HEK293 (cell line): ENCODE data around the gene CBX5.
A peak's percentile ranks its signal among the peaks of the same experiment; 100 is the strongest.

Source experiments
- CTCF ChIA-PET: fragments of 350-600 bp; formaldehyde crosslinking; extraction: SDS; loops from one replicate; lab custom pipeline; 2021; ENCODE audit warnings: antibody characterized with exemption; lab: Yijun Ruan, JAX
- POLR2A ChIA-PET: fragments of 300-600 bp; formaldehyde crosslinking; extraction: SDS; loops from one replicate; lab custom pipeline; 2020; ENCODE audit warnings: antibody characterized with exemption, inconsistent platforms; lab: Yijun Ruan, JAX
- H3K27ac ChIP-seq: fragments of 200-500 bp; sonication (Bioruptor generic); 2 replicates; pipeline ENCODE4 v1.5.1; 2014; ENCODE audit warnings: low read depth, low read length, control low read depth, inconsistent platforms; ENCODE audit errors: extremely low read depth
- H3K36me3 ChIP-seq, 2 experiments: fragments of 200-500 bp in 1 of 2; sonication (Bioruptor generic) in 1 of 2; 1 replicate in 1 of 2; 2 replicates in 1 of 2; pipeline ENCODE4 v1.5.1; 2014 to 2017; ENCODE audit warnings: inconsistent platforms in 2 of 2, low read length in 2 of 2; ENCODE audit not compliant: control insufficient read depth in 2 of 2, insufficient read depth in 1 of 2
- H3K4me1 ChIP-seq: fragments of 200-500 bp; sonication (Bioruptor generic); 2 replicates; pipeline ENCODE4 v1.5.1; 2014; ENCODE audit warnings: mild to moderate bottlenecking, low read length, inconsistent platforms; ENCODE audit not compliant: control insufficient read depth, insufficient read depth
- H3K4me3 ChIP-seq: 2 replicates; pipeline ENCODE4 v1.5.1; 2011; ENCODE audit warnings: low read depth, mild to moderate bottlenecking, control low read depth, low read length, moderate library complexity
- H3K9me3 ChIP-seq: fragments of 200-500 bp; sonication (Bioruptor generic); 2 replicates; pipeline ENCODE4 v1.5.1; 2014; ENCODE audit warnings: low read depth, low read length, inconsistent platforms; ENCODE audit not compliant: control insufficient read depth, insufficient read depth
- GFI1B ChIP-seq: fragments of 450-650 bp; formaldehyde crosslinking; IDR thresholded peaks from 2 replicates; pipeline ENCODE4 v1.5.1; 2016; ENCODE audit warnings: missing biosample characterization, missing genetic modification characterization
- GLI4 ChIP-seq: fragments of 450-650 bp; formaldehyde crosslinking; IDR thresholded peaks from 2 replicates; pipeline ENCODE4 v1.5.1; 2016; ENCODE audit warnings: missing biosample characterization, missing genetic modification characterization
- MZF1 ChIP-seq: fragments of 450-650 bp; formaldehyde crosslinking; IDR thresholded peaks from 2 replicates; pipeline ENCODE4 v1.5.1; 2017; ENCODE audit warnings: missing biosample characterization, missing genetic modification characterization, borderline replicate concordance
- OSR2 ChIP-seq: fragments of 450-650 bp; formaldehyde crosslinking; IDR thresholded peaks from 2 replicates; pipeline ENCODE4 v1.5.1; 2016; ENCODE audit warnings: missing biosample characterization, missing genetic modification characterization
- PRDM1 ChIP-seq: fragments of 450-650 bp; formaldehyde crosslinking; IDR thresholded peaks from 2 replicates; pipeline ENCODE4; 2016; ENCODE audit warnings: missing biosample characterization, missing genetic modification characterization
- SETDB1 ChIP-seq: IDR thresholded peaks from one replicate; pipeline ENCODE4 v1.6.1; 2017; ENCODE audit warnings: mild to moderate bottlenecking, low read length, moderate library complexity, mixed read lengths; ENCODE audit not compliant: insufficient read length
- YY1 ChIP-seq: fragments of 450-650 bp; formaldehyde crosslinking; IDR thresholded peaks from 2 replicates; pipeline ENCODE4 v1.5.1; 2018; ENCODE audit warnings: missing biosample characterization, missing genetic modification characterization
- ZBTB17 ChIP-seq: fragments of 450-650 bp; formaldehyde crosslinking; IDR thresholded peaks from 2 replicates; pipeline ENCODE4 v1.5.1; 2016; ENCODE audit warnings: missing biosample characterization, missing genetic modification characterization
- ZNF214 ChIP-seq: fragments of 450-650 bp; formaldehyde crosslinking; IDR thresholded peaks from 2 replicates; pipeline ENCODE4 v1.5.1; 2017; ENCODE audit warnings: missing biosample characterization, mild to moderate bottlenecking, missing genetic modification characterization, borderline replicate concordance
- ZNF266 ChIP-seq: fragments of 450-650 bp; formaldehyde crosslinking; IDR thresholded peaks from 2 replicates; pipeline ENCODE4 v1.5.1; 2016; ENCODE audit warnings: missing biosample characterization, missing genetic modification characterization, low read depth
- ZNF324 ChIP-seq: fragments of 450-650 bp; formaldehyde crosslinking; IDR thresholded peaks from 2 replicates; pipeline ENCODE4 v1.5.1; 2016; ENCODE audit warnings: missing biosample characterization, missing genetic modification characterization
- ZNF335 ChIP-seq: fragments of 450-650 bp; formaldehyde crosslinking; conservative IDR thresholded peaks from 2 replicates; pipeline ENCODE4 v1.5.1; 2016; ENCODE audit warnings: missing biosample characterization, missing genetic modification characterization
- ZNF529 ChIP-seq: fragments of 450-650 bp; formaldehyde crosslinking; IDR thresholded peaks from 2 replicates; pipeline ENCODE4 v1.5.1; 2017; ENCODE audit warnings: missing genetic modification characterization, missing biosample characterization; ENCODE audit not compliant: insufficient replicate concordance
- ZNF561 ChIP-seq: fragments of 450-650 bp; IDR thresholded peaks from 2 replicates; pipeline ENCODE4 v1.5.1; 2018; ENCODE audit warnings: missing biosample characterization, missing genetic modification characterization, borderline replicate concordance
- ZNF600 ChIP-seq: fragments of 450-650 bp; formaldehyde crosslinking; IDR thresholded peaks from 2 replicates; pipeline ENCODE4 v1.5.1; 2016; ENCODE audit warnings: missing biosample characterization, missing genetic modification characterization
- ZNF621 ChIP-seq: fragments of 450-650 bp; formaldehyde crosslinking; IDR thresholded peaks from 2 replicates; pipeline ENCODE4 v1.5.1; 2017; ENCODE audit warnings: missing biosample characterization, missing genetic modification characterization
- ZNF623 ChIP-seq: fragments of 450-650 bp; formaldehyde crosslinking; IDR thresholded peaks from 2 replicates; pipeline ENCODE4 v1.5.1; 2016; ENCODE audit warnings: missing biosample characterization, missing genetic modification characterization
- ZNF830 ChIP-seq: fragments of 450-650 bp; IDR thresholded peaks from 2 replicates; pipeline ENCODE4 v1.5.0; 2018; ENCODE audit warnings: missing biosample characterization, missing genetic modification characterization, low read depth, mild to moderate bottlenecking, moderate library complexity
- TF ChIP-seq, protein P1 (sequence below): fragments of 450-650 bp; formaldehyde crosslinking; IDR thresholded peaks from 2 replicates; pipeline ENCODE4 v1.5.1; 2017; ENCODE audit warnings: missing biosample characterization, missing genetic modification characterization
- TF ChIP-seq, protein P2 (sequence below): fragments of 450-650 bp; formaldehyde crosslinking; IDR thresholded peaks from 2 replicates; pipeline ENCODE4 v1.5.1; 2016; ENCODE audit warnings: missing biosample characterization, missing genetic modification characterization, low read depth
- TF ChIP-seq, protein P3 (sequence below): fragments of 450-650 bp; formaldehyde crosslinking; IDR thresholded peaks from 2 replicates; pipeline ENCODE4 v1.5.1; 2016; ENCODE audit warnings: missing biosample characterization, missing genetic modification characterization
- TF ChIP-seq, protein P4 (sequence below): fragments of 450-650 bp; formaldehyde crosslinking; IDR thresholded peaks from 2 replicates; pipeline ENCODE4 v1.5.1; 2017; ENCODE audit warnings: missing biosample characterization, missing genetic modification characterization
- TF ChIP-seq, protein P5 (sequence below): fragments of 450-650 bp; formaldehyde crosslinking; conservative IDR thresholded peaks from 2 replicates; pipeline ENCODE4 v1.5.1; 2016; ENCODE audit warnings: low read depth, missing biosample characterization, missing genetic modification characterization

Gene CBX5

DNA sequence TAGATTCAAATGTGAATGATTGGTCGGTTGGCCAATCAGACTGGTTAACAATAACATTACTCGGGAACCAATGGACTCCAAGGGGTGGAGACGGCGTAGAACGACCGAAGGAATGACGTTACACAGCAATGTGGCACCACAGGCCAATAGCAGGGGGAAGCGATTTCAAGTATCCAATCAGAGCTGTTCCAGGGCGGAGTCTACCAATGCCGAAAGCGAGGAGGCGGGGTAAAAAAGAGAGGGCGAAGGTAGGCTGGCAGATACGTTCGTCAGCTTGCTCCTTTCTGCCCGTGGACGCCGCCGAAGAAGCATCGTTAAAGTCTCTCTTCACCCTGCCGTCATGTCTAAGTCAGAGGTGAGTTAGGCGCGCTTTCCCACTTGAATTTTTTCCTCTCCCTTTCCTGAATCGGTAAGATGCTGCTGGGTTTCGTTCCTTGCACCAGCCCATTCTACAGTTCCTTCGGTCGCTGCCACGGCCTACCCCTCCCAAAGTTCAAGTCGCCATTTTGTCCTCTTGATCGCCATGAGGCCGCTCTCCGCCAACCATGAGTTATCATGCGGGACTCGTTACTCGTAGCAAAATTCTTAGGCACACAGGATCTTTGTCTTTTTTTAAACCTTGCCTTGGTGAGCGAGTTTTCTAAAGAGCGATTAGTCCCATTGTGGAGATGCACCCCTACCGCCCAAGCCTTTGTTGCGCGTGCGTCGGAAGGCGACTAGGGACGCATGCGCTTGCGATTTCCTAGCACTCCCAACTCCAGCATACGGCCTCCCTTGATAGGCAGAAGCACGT, 742 bp upstream of the CBX5 start, which contains the start of gene HNRNPA1 (continued):
- TF ChIP-seq, protein P1, sequence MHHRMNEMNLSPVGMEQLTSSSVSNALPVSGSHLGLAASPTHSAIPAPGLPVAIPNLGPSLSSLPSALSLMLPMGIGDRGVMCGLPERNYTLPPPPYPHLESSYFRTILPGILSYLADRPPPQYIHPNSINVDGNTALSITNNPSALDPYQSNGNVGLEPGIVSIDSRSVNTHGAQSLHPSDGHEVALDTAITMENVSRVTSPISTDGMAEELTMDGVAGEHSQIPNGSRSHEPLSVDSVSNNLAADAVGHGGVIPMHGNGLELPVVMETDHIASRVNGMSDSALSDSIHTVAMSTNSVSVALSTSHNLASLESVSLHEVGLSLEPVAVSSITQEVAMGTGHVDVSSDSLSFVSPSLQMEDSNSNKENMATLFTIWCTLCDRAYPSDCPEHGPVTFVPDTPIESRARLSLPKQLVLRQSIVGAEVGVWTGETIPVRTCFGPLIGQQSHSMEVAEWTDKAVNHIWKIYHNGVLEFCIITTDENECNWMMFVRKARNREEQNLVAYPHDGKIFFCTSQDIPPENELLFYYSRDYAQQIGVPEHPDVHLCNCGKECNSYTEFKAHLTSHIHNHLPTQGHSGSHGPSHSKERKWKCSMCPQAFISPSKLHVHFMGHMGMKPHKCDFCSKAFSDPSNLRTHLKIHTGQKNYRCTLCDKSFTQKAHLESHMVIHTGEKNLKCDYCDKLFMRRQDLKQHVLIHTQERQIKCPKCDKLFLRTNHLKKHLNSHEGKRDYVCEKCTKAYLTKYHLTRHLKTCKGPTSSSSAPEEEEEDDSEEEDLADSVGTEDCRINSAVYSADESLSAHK: peak; percentile 60; the same call in 1 of the 2 replicates
- TF ChIP-seq PRDM1 (tag by site-specific recombination) (peak; percentile 62), ZBTB17 (tag by site-specific recombination) (peak; percentile 63)
- TF ChIP-seq, protein P2, sequence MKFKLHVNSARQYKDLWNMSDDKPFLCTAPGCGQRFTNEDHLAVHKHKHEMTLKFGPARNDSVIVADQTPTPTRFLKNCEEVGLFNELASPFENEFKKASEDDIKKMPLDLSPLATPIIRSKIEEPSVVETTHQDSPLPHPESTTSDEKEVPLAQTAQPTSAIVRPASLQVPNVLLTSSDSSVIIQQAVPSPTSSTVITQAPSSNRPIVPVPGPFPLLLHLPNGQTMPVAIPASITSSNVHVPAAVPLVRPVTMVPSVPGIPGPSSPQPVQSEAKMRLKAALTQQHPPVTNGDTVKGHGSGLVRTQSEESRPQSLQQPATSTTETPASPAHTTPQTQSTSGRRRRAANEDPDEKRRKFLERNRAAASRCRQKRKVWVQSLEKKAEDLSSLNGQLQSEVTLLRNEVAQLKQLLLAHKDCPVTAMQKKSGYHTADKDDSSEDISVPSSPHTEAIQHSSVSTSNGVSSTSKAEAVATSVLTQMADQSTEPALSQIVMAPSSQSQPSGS (tag by site-specific recombination): peak; percentile 86
- TF ChIP-seq, protein P3, sequence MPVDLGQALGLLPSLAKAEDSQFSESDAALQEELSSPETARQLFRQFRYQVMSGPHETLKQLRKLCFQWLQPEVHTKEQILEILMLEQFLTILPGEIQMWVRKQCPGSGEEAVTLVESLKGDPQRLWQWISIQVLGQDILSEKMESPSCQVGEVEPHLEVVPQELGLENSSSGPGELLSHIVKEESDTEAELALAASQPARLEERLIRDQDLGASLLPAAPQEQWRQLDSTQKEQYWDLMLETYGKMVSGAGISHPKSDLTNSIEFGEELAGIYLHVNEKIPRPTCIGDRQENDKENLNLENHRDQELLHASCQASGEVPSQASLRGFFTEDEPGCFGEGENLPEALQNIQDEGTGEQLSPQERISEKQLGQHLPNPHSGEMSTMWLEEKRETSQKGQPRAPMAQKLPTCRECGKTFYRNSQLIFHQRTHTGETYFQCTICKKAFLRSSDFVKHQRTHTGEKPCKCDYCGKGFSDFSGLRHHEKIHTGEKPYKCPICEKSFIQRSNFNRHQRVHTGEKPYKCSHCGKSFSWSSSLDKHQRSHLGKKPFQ (tag by site-specific recombination): peak; percentile 59; the same call in 1 of the 2 replicates
- TF ChIP-seq, protein P4, sequence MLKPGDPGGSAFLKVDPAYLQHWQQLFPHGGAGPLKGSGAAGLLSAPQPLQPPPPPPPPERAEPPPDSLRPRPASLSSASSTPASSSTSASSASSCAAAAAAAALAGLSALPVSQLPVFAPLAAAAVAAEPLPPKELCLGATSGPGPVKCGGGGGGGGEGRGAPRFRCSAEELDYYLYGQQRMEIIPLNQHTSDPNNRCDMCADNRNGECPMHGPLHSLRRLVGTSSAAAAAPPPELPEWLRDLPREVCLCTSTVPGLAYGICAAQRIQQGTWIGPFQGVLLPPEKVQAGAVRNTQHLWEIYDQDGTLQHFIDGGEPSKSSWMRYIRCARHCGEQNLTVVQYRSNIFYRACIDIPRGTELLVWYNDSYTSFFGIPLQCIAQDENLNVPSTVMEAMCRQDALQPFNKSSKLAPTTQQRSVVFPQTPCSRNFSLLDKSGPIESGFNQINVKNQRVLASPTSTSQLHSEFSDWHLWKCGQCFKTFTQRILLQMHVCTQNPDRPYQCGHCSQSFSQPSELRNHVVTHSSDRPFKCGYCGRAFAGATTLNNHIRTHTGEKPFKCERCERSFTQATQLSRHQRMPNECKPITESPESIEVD (tag by site-specific recombination): no peak
- TF ChIP-seq, all 188 proteins: peak for 54

DNA sequence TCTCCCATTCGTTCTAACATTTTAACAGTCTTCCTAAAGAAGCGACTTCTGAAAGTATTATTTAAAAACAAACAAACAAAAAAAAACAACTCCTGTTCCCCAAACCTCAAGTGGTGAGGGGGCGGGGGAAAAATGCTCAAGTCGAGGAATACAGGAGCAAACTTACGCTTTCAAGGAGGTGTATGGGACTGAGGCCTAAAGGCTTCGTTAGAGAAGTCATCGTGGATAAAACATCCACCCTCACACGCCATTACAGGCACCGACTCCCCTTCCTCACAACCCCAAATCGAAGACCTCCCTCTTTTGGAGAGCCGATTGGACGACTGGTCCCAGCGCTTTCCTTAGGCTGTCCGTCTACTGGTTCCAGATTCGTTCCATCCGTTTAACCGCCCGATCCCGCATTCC, 693 bp downstream of the CBX5 start:
- peaks cover 18 to 50% of the 10 kb centered on the region in 2 experiments for H3K36me3 ChIP-seq
- CTCF ChIA-PET: interaction anchor here (1.0 to 2.8 kb wide), 7 partner anchors 19 to 100 kb away, joined by 3 to 19 read pairs (median 5); no protein-coding TSS in a partner anchor
- TF ChIP-seq ZNF623 (tag by site-specific recombination) (peak; percentile 7; the same call in 1 of the 2 replicates), ZNF324 (tag by site-specific recombination) (no peak), ZNF561 (tag by site-specific recombination) (no peak), OSR2 (tag by site-specific recombination) (no peak), ZNF529 (tag by site-specific recombination) (no peak), ZNF335 (tag by site-specific recombination) (0 out of 2 replicates have a peak, but pooled peaks have one; percentile 13), ZNF600 (tag by site-specific recombination) (no peak), MZF1 (tag by site-specific recombination) (peak; percentile 59; the same call in 1 of the 2 replicates), ZNF266 (tag by site-specific recombination) (no peak), ZNF621 (tag by site-specific recombination) (no peak), SETDB1 (no peak), ZNF214 (tag by site-specific recombination) (no peak), ZNF830 (tag by site-specific recombination) (no peak), YY1 (tag by site-specific recombination) (peak; percentile 15; the same call in 1 of the 2 replicates), GLI4 (tag by site-specific recombination) (no peak), GFI1B (tag by site-specific recombination) (no peak)
- TF ChIP-seq, protein P5, sequence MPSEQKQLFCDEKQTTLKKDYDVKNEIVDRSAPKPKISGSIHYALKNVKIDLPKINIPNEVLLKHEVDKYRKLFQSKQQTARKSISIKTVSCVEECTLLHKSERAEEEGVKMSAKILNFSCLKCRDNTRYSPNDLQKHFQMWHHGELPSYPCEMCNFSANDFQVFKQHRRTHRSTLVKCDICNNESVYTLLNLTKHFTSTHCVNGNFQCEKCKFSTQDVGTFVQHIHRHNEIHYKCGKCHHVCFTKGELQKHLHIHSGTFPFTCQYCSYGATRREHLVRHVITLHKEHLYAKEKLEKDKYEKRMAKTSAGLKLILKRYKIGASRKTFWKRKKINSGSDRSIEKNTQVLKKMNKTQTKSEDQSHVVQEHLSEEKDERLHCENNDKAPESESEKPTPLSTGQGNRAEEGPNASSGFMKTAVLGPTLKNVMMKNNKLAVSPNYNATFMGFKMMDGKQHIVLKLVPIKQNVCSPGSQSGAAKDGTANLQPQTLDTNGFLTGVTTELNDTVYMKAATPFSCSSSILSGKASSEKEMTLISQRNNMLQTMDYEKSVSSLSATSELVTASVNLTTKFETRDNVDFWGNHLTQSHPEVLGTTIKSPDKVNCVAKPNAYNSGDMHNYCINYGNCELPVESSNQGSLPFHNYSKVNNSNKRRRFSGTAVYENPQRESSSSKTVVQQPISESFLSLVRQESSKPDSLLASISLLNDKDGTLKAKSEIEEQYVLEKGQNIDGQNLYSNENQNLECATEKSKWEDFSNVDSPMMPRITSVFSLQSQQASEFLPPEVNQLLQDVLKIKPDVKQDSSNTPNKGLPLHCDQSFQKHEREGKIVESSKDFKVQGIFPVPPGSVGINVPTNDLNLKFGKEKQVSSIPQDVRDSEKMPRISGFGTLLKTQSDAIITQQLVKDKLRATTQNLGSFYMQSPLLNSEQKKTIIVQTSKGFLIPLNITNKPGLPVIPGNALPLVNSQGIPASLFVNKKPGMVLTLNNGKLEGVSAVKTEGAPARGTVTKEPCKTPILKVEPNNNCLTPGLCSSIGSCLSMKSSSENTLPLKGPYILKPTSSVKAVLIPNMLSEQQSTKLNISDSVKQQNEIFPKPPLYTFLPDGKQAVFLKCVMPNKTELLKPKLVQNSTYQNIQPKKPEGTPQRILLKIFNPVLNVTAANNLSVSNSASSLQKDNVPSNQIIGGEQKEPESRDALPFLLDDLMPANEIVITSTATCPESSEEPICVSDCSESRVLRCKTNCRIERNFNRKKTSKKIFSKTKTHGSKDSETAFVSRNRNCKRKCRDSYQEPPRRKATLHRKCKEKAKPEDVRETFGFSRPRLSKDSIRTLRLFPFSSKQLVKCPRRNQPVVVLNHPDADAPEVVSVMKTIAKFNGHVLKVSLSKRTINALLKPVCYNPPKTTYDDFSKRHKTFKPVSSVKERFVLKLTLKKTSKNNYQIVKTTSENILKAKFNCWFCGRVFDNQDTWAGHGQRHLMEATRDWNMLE (tag by site-specific recombination): no peak

More for the DNA sequence above, 693 bp downstream of the CBX5 start:
- Histone ChIP-seq H3K4me3 (peak overlapping the region; percentile 63), H3K4me1 (peaks cover 7% of the 10 kb centered on the region), H3K27ac (peak overlapping the region; percentile 94), H3K9me3 (no peaks in the 10 kb centered on the region)
- POLR2A ChIA-PET: interaction anchor here (0.7 to 4.5 kb wide), 27 partner anchors 9 to 271 kb away, joined by 3 to 113 read pairs (median 11); partner anchors contain the start of genes COPZ1, HOXC8 and NFE2
